GM12875 (cell line): ENCODE results near the gene PRSS1.
"Not testable (repeated sequence)": the region's sequence is repeated elsewhere in the genome, so short reads cannot be mapped to it uniquely, and the experiment has no call there.

Source experiments
- H3K4me3 ChIP-seq: one replicate; pipeline ENCODE4 v1.5.1; 2011; ENCODE audit warnings: low read depth, low read length, control low read depth
- TF ChIP-seq, protein P1 (sequence below): IDR thresholded peaks from 2 replicates; pipeline ENCODE4 v1.5.1; 2011; ENCODE audit warnings: low read depth, mild to moderate bottlenecking, control low read depth, inconsistent platforms, low read length, moderate library complexity, borderline replicate concordance; ENCODE audit not compliant: insufficient read depth

The PRSS1 gene

DNA sequence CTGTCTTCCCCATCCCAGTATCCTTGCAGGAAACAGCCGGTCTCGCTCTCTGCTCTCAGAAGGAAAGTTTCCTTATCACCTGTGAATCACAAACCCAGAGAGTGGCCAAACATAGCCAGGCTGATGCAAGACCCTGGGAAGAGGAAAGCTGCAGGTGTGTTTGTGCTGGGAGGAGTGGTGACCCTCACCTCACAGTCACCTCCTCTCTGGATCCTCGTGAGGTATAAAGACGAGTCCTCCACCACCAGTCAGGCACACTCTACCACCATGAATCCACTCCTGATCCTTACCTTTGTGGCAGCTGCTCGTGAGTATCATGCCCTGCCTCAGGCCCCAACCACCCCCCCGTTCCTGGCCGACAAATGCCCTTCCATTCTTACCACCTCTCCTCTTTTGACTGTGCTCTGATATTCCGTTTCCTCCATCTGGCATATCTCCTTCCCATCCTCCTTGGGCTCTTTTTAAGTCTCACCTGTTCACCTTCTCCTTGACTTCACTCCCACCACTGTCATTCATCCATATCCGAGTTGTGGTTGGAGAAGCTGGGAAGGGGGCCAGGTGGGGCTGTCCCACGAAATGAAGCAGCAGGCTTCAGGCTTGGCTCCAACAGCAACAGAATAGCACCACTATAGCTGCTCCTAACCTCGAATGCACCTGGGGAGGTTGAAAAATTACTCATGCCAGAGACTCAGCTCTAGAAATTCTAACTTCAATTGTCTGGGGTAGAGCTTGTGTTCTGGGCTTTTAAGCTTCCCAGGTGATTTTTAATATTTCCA, at the start of gene PRSS1:
TSS of gene PRSS1 (plus strand) at position 255 of the 776 bp plus-strand sequence. CDS start at position 268, 13 bp downstream.
- TF ChIP-seq, protein P1, sequence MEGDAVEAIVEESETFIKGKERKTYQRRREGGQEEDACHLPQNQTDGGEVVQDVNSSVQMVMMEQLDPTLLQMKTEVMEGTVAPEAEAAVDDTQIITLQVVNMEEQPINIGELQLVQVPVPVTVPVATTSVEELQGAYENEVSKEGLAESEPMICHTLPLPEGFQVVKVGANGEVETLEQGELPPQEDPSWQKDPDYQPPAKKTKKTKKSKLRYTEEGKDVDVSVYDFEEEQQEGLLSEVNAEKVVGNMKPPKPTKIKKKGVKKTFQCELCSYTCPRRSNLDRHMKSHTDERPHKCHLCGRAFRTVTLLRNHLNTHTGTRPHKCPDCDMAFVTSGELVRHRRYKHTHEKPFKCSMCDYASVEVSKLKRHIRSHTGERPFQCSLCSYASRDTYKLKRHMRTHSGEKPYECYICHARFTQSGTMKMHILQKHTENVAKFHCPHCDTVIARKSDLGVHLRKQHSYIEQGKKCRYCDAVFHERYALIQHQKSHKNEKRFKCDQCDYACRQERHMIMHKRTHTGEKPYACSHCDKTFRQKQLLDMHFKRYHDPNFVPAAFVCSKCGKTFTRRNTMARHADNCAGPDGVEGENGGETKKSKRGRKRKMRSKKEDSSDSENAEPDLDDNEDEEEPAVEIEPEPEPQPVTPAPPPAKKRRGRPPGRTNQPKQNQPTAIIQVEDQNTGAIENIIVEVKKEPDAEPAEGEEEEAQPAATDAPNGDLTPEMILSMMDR: no peak

DNA sequence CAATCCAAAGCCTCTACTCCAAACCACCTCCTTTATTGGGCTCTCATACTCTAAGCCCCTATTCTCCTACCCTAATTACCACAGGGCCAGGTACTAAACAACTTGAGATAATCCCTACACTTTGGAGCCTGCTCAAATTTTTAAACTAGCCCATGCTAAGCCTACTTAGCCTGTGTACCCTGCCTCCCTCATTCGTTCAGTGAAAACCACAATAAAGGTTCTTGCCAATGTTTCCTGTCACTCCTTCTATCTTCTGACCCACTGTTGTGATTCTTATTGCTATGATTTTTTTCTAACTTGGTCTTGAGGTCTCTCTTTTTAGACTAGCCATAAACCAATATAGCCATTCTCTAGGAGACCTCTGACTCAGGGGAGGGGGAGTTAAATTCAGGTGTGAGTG, 48.3 kb upstream of the PRSS1 start:
- not testable (repeated sequence) for H3K4me3 ChIP-seq

More for the DNA sequence above, at the start of gene PRSS1:
- H3K4me3 ChIP-seq: no peak within 1 kb of the TSS

GRCh38 chr7:142703655-142704305, 45.5 kb upstream of the PRSS1 start:
- TF ChIP-seq, protein P1: no peak
- H3K4me3 ChIP-seq: no peak overlapping the region

- H3K4me3 ChIP-seq: not testable (repeated sequence)
These were observed 40.5 kb upstream of the PRSS1 start for GRCh38 chr7:142708726-142709125.

DNA sequence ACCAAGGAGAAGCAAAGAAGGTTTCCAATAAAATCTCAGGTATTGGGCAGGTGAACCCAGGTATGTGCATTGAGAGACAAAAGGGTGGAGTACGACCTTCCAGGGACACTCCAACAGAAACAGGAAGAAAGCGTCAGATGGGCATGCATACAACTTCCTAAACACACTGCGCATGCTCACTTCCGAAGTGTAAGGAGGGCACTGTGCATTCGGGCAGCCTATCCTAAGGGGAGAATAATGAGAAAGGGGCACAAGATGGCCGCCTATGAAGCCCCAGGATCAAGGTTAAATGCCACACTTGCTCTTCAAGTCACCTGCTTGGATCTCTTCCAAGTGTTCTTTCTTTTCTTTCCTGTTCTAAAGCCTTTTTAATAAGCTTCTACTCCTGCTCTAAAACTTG, 39.4 kb upstream of the PRSS1 start:
- H3K4me3 ChIP-seq: no peak overlapping the region
- TF ChIP-seq, protein P1: no peak

DNA sequence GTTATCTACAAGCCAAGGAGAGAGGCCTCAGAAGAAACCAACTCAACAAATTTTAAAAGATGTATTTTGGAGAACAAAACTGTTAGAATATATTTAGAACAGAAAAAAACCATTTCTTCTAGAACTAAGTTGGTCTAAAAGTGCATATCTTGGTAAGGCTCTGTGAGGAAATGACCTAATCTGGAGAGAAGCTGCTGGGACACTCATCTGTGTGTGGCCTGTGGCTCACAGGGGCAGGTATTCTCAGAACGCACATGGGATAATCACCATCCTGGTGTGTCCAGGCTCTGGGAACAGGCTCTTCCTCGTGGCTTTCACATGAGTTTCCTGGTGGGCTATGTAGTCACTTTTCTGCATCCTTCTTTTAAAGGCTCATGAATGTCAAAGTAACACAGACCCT, 38.1 kb upstream of the PRSS1 start:
- TF ChIP-seq, protein P1: no peak
- H3K4me3 ChIP-seq: no peak overlapping the region

DNA sequence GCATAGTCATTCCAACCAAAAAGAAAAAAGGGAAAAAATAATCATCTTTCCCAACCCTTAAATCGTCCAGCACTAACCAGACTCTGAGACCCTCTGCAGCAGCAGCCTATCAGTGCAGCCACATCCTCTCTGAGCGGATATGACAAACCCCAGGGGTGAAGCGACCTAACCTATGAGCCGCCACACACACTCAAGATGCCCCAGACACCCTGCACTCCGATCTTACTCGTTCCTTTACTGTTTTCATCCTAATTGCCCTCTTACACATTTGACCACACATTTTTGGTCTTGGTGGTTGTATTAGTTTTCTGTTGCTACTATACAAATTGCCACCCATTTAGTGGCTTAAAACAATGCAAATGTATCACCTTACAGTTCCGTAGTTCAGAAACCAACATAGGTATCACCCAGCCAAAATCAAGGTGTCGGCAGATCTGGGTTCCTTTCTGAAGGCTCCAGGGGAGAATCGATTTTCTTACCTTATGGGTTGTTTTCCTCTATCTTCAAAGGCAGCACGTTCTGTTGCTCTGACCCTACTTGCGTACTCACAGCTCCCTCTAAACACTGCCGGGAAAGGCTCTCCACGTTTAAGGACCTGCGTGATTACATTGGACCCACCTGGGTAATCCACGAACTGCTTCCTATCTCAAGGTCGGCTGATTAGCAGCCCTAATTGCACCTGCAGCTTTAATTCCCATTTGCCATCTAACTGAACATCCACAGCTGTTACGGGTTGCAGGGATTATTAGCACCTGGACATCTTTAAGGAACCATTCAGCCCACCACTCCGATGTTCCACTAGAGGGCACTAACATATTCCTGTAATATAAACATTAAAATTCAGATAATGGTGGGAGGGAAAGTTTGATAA, 37.3 kb upstream of the PRSS1 start:
- H3K4me3 ChIP-seq: no peak overlapping the region
- TF ChIP-seq, protein P1: peak; percentile 61; the same call in 1 of the 2 replicates

- TF ChIP-seq, protein P1: no peak
- no peak overlapping the region for H3K4me3 ChIP-seq
These were observed 36.7 kb upstream of the PRSS1 start for GRCh38 chr7:142712617-142712957.
